K562 (cell line): ENCODE results near the gene FAAP100. TPM values are rescaled to one million over a fixed set of nuclear protein-coding genes. Genes with fewer than 3 reads are reported as not detected.
A peak's percentile ranks its signal among the peaks of the same experiment; 100 is the strongest.

Source experiments
- CAMTA2 ChIP-seq: fragments of 250-450 bp; sonication (Bioruptor Pico); conservative IDR thresholded peaks from 2 replicates; pipeline ENCODE4 v1.5.1; 2022
- E4F1 ChIP-seq: fragments of 250-450 bp; sonication (Bioruptor Pico); IDR thresholded peaks from 2 replicates; pipeline ENCODE4 v1.5.0; 2021; ENCODE audit warnings: mild to moderate bottlenecking, borderline replicate concordance
- ELF1 ChIP-seq: fragments of 200-800 bp; sonication (Bioruptor generic); IDR thresholded peaks from 2 replicates; pipeline ENCODE4 v1.6.1; 2016; ENCODE audit warnings: missing genetic modification characterization, missing compliant biosample characterization
- FOS ChIP-seq: IDR thresholded peaks from 3 replicates; pipeline ENCODE4 v1.6.1; 2011; ENCODE audit not compliant: insufficient read length; ENCODE audit errors: extremely low read depth
- IRF2 ChIP-seq: sonication (generic); formaldehyde crosslinking; IDR thresholded peaks from 2 replicates; pipeline ENCODE4 v1.8.1; 2022; ENCODE audit warnings: mild to moderate bottlenecking, missing genetic modification reagents
- LEF1 ChIP-seq: fragments of 450-650 bp; IDR thresholded peaks from 2 replicates; pipeline ENCODE4 v1.6.1; 2016; ENCODE audit warnings: mild to moderate bottlenecking
- MCM5 ChIP-seq: fragments of 450-650 bp; IDR thresholded peaks from 2 replicates; pipeline ENCODE4 v1.6.1; 2016; ENCODE audit warnings: low read depth
- NR1H2 ChIP-seq: sonication (generic); formaldehyde crosslinking; IDR thresholded peaks from 2 replicates; pipeline ENCODE4 v1.4.0; 2020; ENCODE audit warnings: mild to moderate bottlenecking, missing genetic modification reagents
- POLR3A ChIP-seq: IDR thresholded peaks from 2 replicates; pipeline ENCODE4 v1.6.1; 2011; ENCODE audit warnings: borderline replicate concordance, mild to moderate bottlenecking, moderate library complexity; ENCODE audit not compliant: insufficient read length, insufficient read depth; ENCODE audit errors: extremely low read depth
- SETDB1 ChIP-seq: IDR thresholded peaks from one replicate; pipeline ENCODE4 v1.6.1; 2012; ENCODE audit warnings: low read length, control low read depth, inconsistent platforms
- SIRT6 ChIP-seq: IDR thresholded peaks from one replicate; pipeline ENCODE4 v1.6.1; 2012; ENCODE audit warnings: low read depth, mild to moderate bottlenecking, control low read depth, inconsistent platforms, low read length, moderate library complexity
- SMAD4 ChIP-seq: fragments of 250-450 bp; sonication (Bioruptor Pico); conservative IDR thresholded peaks from 2 replicates; pipeline ENCODE4 v1.8.0; 2021; ENCODE audit warnings: inconsistent platforms, mild to moderate bottlenecking, moderate library complexity
- SMARCA4 ChIP-seq: fragments of 450-650 bp; IDR thresholded peaks from 2 replicates; pipeline ENCODE4 v1.6.1; 2016
- SRSF3 ChIP-seq: fragments of 200-400 bp; formaldehyde crosslinking; IDR thresholded peaks from 2 replicates; pipeline ENCODE4 v1.6.1; 2016; ENCODE audit warnings: mild to moderate bottlenecking, low read length, moderate library complexity; ENCODE audit not compliant: insufficient read depth
- STAT6 ChIP-seq: sonication (generic); formaldehyde crosslinking; IDR thresholded peaks from 2 replicates; pipeline ENCODE4 v1.8.1; 2023; ENCODE audit warnings: mild to moderate bottlenecking, missing genetic modification reagents
- TCFL5 ChIP-seq: fragments of 250-450 bp; sonication (Bioruptor Pico); conservative IDR thresholded peaks from 2 replicates; pipeline ENCODE4 v1.6.1; 2021; ENCODE audit warnings: mild to moderate bottlenecking, moderate library complexity, matching md5 sums
- TFAP4 ChIP-seq: sonication (generic); formaldehyde crosslinking; IDR thresholded peaks from 2 replicates; pipeline ENCODE4 v1.8.0; 2022; ENCODE audit warnings: missing genetic modification reagents, mild to moderate bottlenecking, moderate library complexity, borderline replicate concordance
- THAP12 ChIP-seq: fragments of 250-450 bp; sonication (Bioruptor Pico); IDR thresholded peaks from 2 replicates; pipeline ENCODE4 v1.9.0; 2021; ENCODE audit warnings: mild to moderate bottlenecking, inconsistent platforms
- polyA plus RNA-seq, 8 experiments: library from polyadenylated mRNA; depleted of rRNA in 4 of 8; stranded (reverse) in 5 of 8; unstranded in 3 of 8; fragments of >200 nt; fragmentation: Nextera tagmentation in 2 of 8; fragmentation: Illumina TruSeq in 1 of 8; extraction: Ambion mirVana in 2 of 8; extraction: Trizol in 1 of 8; gene quantifications; 2 replicates each; pipeline versions ENCODE4 v1.2.1 to v1.2.3, GENCODE V29; 2011 to 2014; ENCODE audit warnings: inconsistent platforms in 1 of 8, missing spikeins in 1 of 8
- total RNA-seq, 7 experiments: library from RNA; depleted of rRNA in 6 of 7; stranded (reverse); fragments of >200 nt in 6 of 7; fragmentation: Illumina TruSeq in 2 of 7; extraction: Trizol in 2 of 7; gene quantifications; 2 replicates each; pipeline versions ENCODE4 v1.2.1 to v1.2.3, GENCODE V29; 2011 to 2021; ENCODE audit warnings: low replicate concordance in 1 of 7
- TF ChIP-seq, protein P1 (sequence below): sonication (generic); formaldehyde crosslinking; IDR thresholded peaks from 2 replicates; pipeline ENCODE4 v1.8.0; 2022; ENCODE audit warnings: missing genetic modification reagents, mild to moderate bottlenecking, borderline replicate concordance

FAAP100 gene
- total and polyA plus RNA-seq, 9 of the 15 experiments (the other 6 are each of a cell fraction or from before 2014, with no cell fraction given): 0.31 to 51.2 (median 12.6) TPM

GRCh38 chr17:81519284-81520020, 32.7 kb downstream of the FAAP100 start (continued):
- TF ChIP-seq THAP12 (CRISPR knock-in tag) (no peak), SIRT6 (no peak), CAMTA2 (no peak), TCFL5 (no peak), E4F1 (no peak), MCM5 (no peak), POLR3A (no peak), FOS (no peak), SETDB1 (no peak), STAT6 (CRISPR knock-in tag) (no peak), NR1H2 (no peak), ELF1 (tag) (no peak), SRSF3 (no peak), LEF1 (no peak), SMAD4 (CRISPR knock-in tag) (0 out of 2 replicates have a peak, but pooled peaks have one; percentile 26), SMARCA4 (peak; percentile 55; the same call in 1 of the 2 replicates), IRF2 (CRISPR knock-in tag) (no peak), TFAP4 (peak; percentile 46; the same call in 1 of the 2 replicates)
- TF ChIP-seq, protein P1, sequence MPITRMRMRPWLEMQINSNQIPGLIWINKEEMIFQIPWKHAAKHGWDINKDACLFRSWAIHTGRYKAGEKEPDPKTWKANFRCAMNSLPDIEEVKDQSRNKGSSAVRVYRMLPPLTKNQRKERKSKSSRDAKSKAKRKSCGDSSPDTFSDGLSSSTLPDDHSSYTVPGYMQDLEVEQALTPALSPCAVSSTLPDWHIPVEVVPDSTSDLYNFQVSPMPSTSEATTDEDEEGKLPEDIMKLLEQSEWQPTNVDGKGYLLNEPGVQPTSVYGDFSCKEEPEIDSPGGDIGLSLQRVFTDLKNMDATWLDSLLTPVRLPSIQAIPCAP (CRISPR knock-in tag): no peak
